Right ventricle myocardium inferior (tissue), 1 donor: ENCODE results near the gene DPYD. TPM values are rescaled to one million over a fixed set of nuclear protein-coding genes. Genes with fewer than 3 reads are reported as not detected.
A peak's percentile ranks its signal among the peaks of the same experiment; 100 is the strongest.

Experiments
- ATAC-seq: fragments of 200-7000 bp; cut with Tn5 transposase; one replicate; pipeline ENCODE4 v1.9.1; 2020; ENCODE audit warnings: mild to moderate bottlenecking, moderate library complexity
- DNase-seq: peaks from one replicate; pipeline ENCODE4 v3.0.0; 2021; ENCODE audit errors: missing footprints
- intact Hi-C: fragments of 100-400 bp; cut with DNase I; formaldehyde crosslinking; loops from one replicate; pipeline ENCODE4 v1.11.0; 2022
- total RNA-seq: library from RNA; stranded (reverse); fragmentation: NEBNext Ultra II Directional; extraction: Animal tissue kit (Norgen Biotek cat#: 25700); gene quantifications from one replicate; pipeline ENCODE4 v1.2.1, GENCODE V29; 2021
- donor health status: DM: no; HTN: yes; CAD: no; lungs with severe emphysema.

Gene DPYD
- total RNA-seq, 1 donor from 2014 or later = 12.3 TPM

- intact Hi-C loops = no loop called here
- ATAC-seq = no peak
Observed at GRCh38 chr1:97136996-97137395, 783.8 kb downstream of the DPYD start.

GRCh38 chr1:97135972-97136371 is 784.9 kb downstream of the DPYD start:
- DNase-seq (no peak), ATAC-seq (no peak)
- intact Hi-C loops = no loop called here

More at GRCh38 chr1:97136996-97137395, 783.8 kb downstream of the DPYD start:
- no peak for DNase-seq

GRCh38 chr1:97128426-97128825 is 792.4 kb downstream of the DPYD start:
- intact Hi-C loops = no loop called here
- ATAC-seq (no peak), DNase-seq (no peak)

GRCh38 chr1:97123717-97124431 is 797.0 kb downstream of the DPYD start:
- intact Hi-C loops = no loop called here
- no peak for ATAC-seq
- no peak for DNase-seq

GRCh38 chr1:97120806-97121205 is 800.0 kb downstream of the DPYD start:
- DNase-seq (no peak), ATAC-seq (no peak)
- intact Hi-C loops = no loop called here

GRCh38 chr1:97119260-97120158 is 801.3 kb downstream of the DPYD start:
- no peak for DNase-seq
- no peak for ATAC-seq
- intact Hi-C loops = no loop called here

DNA sequence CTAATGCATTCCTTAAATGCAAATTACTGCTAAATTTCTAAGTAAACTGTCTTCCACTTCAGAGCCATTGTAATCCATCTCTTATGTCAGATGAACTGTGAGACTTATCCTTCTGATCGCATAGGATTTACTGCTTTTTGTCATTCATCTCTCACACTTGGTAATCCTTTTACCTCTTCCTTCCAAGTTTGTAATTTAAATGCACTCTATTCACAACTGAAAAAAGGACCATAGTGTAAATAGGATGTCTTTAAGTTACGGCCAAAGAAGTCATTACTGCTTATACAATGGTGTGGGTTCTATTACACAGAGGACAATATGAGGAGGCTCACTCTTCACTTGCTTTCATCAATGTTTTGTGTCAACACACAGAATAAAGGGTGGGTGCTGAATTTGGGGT is 806.0 kb downstream of the DPYD start:
- intact Hi-C loops = no loop called here
- no peak for ATAC-seq

GRCh38 chr1:97112442-97112841 is 808.4 kb downstream of the DPYD start:
- ATAC-seq = no peak

More for the DNA sequence above, 806.0 kb downstream of the DPYD start:
- no peak for DNase-seq

DNA sequence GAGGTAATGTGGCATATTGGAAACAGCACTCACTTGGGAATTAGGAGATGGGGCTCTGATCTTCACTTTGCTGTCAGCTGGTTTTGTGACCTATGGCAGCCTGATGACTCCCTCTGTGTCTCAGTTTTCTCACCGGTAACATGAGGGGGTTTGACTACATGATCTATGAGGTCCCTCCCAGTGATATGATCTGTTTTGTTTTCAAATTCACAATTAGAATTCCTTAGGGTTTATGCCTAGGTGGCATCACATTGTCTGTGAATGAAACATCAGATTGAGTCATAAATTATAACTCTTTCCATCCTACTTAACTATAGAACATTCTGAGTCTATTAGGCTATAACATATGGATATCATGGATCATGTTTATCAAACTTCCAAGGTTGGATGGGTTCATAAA is 812.7 kb downstream of the DPYD start:
- intact Hi-C loops = no loop called here
- ATAC-seq = no peak
- DNase-seq = no peak

More at GRCh38 chr1:97112442-97112841, 808.4 kb downstream of the DPYD start:
- no peak for DNase-seq
- intact Hi-C loops = no loop called here

GRCh38 chr1:97105531-97105930 is 815.3 kb downstream of the DPYD start:
- no peak for ATAC-seq
- intact Hi-C loops = no loop called here
- no peak for DNase-seq

DNA sequence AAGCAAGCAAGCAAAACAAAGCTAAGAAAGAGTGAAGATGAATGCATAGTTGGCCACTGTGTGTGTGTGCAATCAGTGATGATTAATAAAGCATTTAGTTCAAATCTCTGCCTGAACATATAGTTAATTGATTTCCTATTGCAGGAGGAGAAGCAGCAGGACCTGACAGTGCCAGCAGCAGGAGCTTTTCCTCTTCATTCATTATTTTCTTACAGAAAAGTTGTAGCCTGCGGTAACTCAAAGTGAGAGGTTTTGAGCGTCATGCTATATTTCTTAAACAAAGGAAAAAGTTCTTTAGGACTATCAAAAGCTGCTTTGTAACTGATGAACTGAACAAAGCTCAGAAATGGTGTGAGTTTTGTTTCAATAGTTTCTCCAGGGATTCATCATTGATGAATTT is 819.3 kb downstream of the DPYD start:
- intact Hi-C loops = no loop called here
- no peak for DNase-seq
- no peak for ATAC-seq

GRCh38 chr1:97097404-97097925 is 823.4 kb downstream of the DPYD start:
- ATAC-seq = no peak
- no peak for DNase-seq
- intact Hi-C loops = no loop called here

GRCh38 chr1:97095764-97096163 is 825.1 kb downstream of the DPYD start:
- intact Hi-C loops = no loop called here
- DNase-seq (no peak), ATAC-seq (no peak)

DNA sequence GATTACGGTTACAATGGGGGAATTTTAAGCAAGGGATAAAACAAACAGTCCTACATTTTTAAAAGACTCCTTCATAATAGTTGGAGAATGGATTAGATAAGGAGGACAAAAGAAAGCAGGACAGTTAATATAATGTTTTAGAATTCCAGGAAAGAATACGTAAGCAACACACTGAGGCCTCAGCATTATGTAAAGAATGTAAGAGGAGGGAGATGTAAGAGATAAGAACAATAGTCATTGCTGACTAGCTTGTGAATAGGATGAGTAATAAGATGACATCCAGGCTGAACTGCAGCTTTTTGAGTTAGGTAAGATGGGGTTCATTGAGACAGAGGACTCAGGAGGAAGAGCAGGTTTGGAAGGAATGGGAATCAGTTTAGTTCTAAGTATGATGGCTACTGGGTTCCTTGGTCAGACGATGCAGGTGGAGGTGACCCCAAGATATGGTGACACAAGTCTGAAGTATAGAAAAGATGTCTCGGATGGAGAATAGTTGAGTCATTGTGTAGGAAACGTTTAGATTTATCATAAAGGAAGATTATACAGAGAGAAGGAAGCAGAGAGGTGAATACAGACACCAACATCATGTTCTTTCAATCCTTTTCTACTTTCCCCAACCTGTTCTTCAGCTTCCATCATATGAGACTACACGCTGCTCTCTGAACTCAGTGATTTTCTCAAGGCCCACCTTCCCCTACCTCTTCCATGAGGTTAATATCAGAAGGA is 826.4 kb downstream of the DPYD start:
- intact Hi-C loops = no loop called here
- ATAC-seq = no peak
- DNase-seq = no peak

GRCh38 chr1:97093741-97094140 is 827.1 kb downstream of the DPYD start:
- DNase-seq = no peak
- ATAC-seq = no peak
- intact Hi-C loops = no loop called here

GRCh38 chr1:97092824-97093223 is 828.0 kb downstream of the DPYD start:
- DNase-seq (no peak), ATAC-seq (no peak)
- intact Hi-C loops = no loop called here

DNA sequence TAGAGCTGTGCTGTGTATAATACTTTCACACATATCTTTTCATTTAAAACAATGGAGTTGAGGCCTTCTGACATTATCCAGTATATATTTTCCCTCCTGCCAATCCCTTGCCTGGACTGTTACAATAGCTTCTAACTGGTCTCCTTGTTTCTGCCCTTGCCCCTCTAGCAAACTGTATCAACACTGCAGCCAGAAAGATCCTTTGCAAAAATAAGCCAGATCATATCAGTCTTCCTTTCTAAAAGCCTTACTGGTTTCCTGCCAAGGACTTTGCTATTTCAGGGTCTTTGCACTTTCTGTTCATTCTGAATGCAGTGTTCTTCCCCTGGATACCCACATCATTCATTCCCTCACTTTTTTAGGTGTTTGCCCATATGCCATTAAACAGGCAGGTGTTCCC is 829.2 kb downstream of the DPYD start:
- DNase-seq (no peak), ATAC-seq (no peak)
- intact Hi-C loops = no loop called here

DNA sequence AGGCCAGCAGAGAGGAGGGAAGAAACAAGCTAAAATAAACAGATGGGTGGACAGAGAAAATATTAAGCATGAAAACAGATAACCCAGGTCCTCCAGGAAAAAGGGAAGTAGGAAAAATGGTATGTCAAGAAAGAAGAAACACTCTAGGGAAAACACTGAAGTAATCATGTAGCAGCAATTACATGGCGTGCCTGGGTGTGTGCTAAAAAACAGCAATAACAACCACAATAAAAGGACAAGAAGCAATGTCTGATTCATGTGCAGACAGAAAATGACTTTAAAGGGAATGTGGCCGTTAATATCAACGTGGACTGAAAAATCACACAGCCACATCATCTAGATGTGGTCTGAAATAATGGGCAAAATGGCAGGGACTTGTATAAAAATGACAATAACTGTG is 829.6 kb downstream of the DPYD start:
- ATAC-seq = no peak
- no peak for DNase-seq
- intact Hi-C loops = no loop called here

DNA sequence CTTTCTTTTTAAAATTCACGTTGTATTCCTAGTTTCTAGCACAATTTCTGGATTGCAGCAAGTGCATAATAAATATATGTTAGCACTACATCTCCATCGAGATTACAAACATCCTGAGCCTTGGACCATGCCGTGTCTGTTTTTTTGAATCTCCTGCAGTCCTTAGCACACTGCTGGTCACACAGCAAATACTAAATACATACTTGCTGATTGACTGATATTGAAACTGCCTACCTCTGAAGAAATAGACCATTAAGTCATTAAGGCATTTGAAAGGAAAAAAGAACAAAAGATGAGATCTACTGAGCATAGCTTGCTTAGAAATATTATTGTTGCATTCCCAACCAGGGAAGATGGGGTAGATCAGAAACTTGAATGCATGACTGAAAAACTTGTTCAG is 830.1 kb downstream of the DPYD start:
- peak; percentile 2 for DNase-seq
- intact Hi-C loops = no loop called here
- ATAC-seq = no peak
